Dermis microvascular lymphatic vessel endothelial cell (primary cell): ENCODE results near the gene PTPRZ1. TPM values are rescaled to one million over a fixed set of nuclear protein-coding genes. Genes with fewer than 3 reads are reported as not detected.

ENCODE experiments used
- DNase-seq, 2 donors: peaks; one replicate each; pipeline versions ENCODE4 v3.0.0 to v3.0.0-alpha.2; 2010; ENCODE audit warnings: low read depth in 2 of 2
- total RNA-seq: library from RNA; depleted of rRNA; stranded (reverse); fragments of >200 nt; gene quantifications from 2 replicates; pipeline ENCODE4 v1.2.1, GENCODE V29; 2014

Gene PTPRZ1
- total RNA-seq, 1 donor from 2014 or later = not detected

- DNase-seq = no peak
Observed at GRCh38 chr7:121953164-121953563, 80.2 kb downstream of the PTPRZ1 start.

- DNase-seq = no peak
Observed at GRCh38 chr7:121953601-121954000, 80.6 kb downstream of the PTPRZ1 start.

GRCh38 chr7:121954803-121955202 is 81.8 kb downstream of the PTPRZ1 start:
- peak in 1 of 2 donors; percentile 19 for DNase-seq

- no peak for DNase-seq
Observed at GRCh38 chr7:121957626-121958025, 84.7 kb downstream of the PTPRZ1 start.

- no peak for DNase-seq
Observed at GRCh38 chr7:121960678-121961077, 87.7 kb downstream of the PTPRZ1 start.

GRCh38 chr7:121961089-121961867 is 88.3 kb downstream of the PTPRZ1 start:
- DNase-seq = peak in 1 of 2 donors; percentile 37

- no peak for DNase-seq
Observed at GRCh38 chr7:121966276-121966934, 93.4 kb downstream of the PTPRZ1 start.

- DNase-seq = no peak
Observed at GRCh38 chr7:121966935-121967332, 94.0 kb downstream of the PTPRZ1 start.

- DNase-seq = no peak
Observed at GRCh38 chr7:121985476-121986030, 112.6 kb downstream of the PTPRZ1 start.

GRCh38 chr7:121992068-121992467 is 119.1 kb downstream of the PTPRZ1 start:
- no peak for DNase-seq

GRCh38 chr7:121994625-121995410 is 121.9 kb downstream of the PTPRZ1 start:
- peak; percentile 58 to 75 for DNase-seq

- no peak for DNase-seq
Observed at GRCh38 chr7:122006687-122007086, 133.7 kb downstream of the PTPRZ1 start.

GRCh38 chr7:122010116-122010515 is 137.2 kb downstream of the PTPRZ1 start:
- no peak for DNase-seq

GRCh38 chr7:122013065-122013464 is 140.1 kb downstream of the PTPRZ1 start:
- no peak for DNase-seq

GRCh38 chr7:122013630-122014029 is 140.7 kb downstream of the PTPRZ1 start:
- no peak for DNase-seq

GRCh38 chr7:122014697-122015096 is 141.7 kb downstream of the PTPRZ1 start:
- peak in 1 of 2 donors; percentile 3 for DNase-seq

- DNase-seq = no peak
Observed at GRCh38 chr7:122018032-122018431, 145.1 kb downstream of the PTPRZ1 start.

GRCh38 chr7:122027058-122027457 is 154.1 kb downstream of the PTPRZ1 start:
- DNase-seq = no peak

- DNase-seq = no peak
Observed at GRCh38 chr7:122033641-122034040, 160.7 kb downstream of the PTPRZ1 start.

GRCh38 chr7:122035876-122036275 is 162.9 kb downstream of the PTPRZ1 start:
- DNase-seq = no peak

- no peak for DNase-seq
Observed at GRCh38 chr7:122038134-122038533, 165.2 kb downstream of the PTPRZ1 start.

- no peak for DNase-seq
Observed at GRCh38 chr7:122038904-122039303, 165.9 kb downstream of the PTPRZ1 start.
